Liver (tissue), 9 donors: ENCODE results near the gene PNMA6E. TPM values are rescaled to one million over a fixed set of nuclear protein-coding genes. Genes with fewer than 3 reads are reported as not detected.
"Not testable (repeated sequence)": the region's sequence is repeated elsewhere in the genome, so short reads cannot be mapped to it uniquely, and the experiment has no call there.

Experiments used
- DNase-seq: peaks from one replicate; pipeline ENCODE4 v3.0.0-alpha.2; 2017; ENCODE audit warnings: low spot score
- H3K27ac ChIP-seq, 2 donors: one replicate each; pipeline ENCODE4 v1.7.0; 2013; ENCODE audit warnings: inconsistent platforms in 2 of 2, low read length in 2 of 2, control low read depth in 1 of 2, low read depth in 1 of 2, mild to moderate bottlenecking in 1 of 2
- H3K27me3 ChIP-seq, 4 donors: one replicate each; pipeline versions ENCODE4 v1.6.1 to v1.7.0; 2013; ENCODE audit warnings: low read length in 3 of 4, inconsistent platforms in 1 of 4, mild to moderate bottlenecking in 1 of 4, moderate library complexity in 1 of 4; ENCODE audit not compliant: control insufficient read depth in 4 of 4, insufficient read depth in 4 of 4
- H3K36me3 ChIP-seq, 4 donors: one replicate each; pipeline versions ENCODE4 v1.6.1 to v1.7.0; 2013; ENCODE audit warnings: low read length in 3 of 4, mild to moderate bottlenecking in 3 of 4, low read depth in 1 of 4, moderate library complexity in 1 of 4; ENCODE audit not compliant: control insufficient read depth in 4 of 4, insufficient read depth in 3 of 4
- H3K4me1 ChIP-seq, 4 donors: one replicate each; pipeline versions ENCODE4 v1.6.1 to v1.7.0; 2013; ENCODE audit warnings: low read length in 3 of 4, mild to moderate bottlenecking in 3 of 4, moderate library complexity in 1 of 4; ENCODE audit not compliant: control insufficient read depth in 4 of 4, insufficient read depth in 4 of 4
- H3K4me3 ChIP-seq, 3 donors: one replicate each; pipeline versions ENCODE4 v1.6.1 to v1.7.0; 2013; ENCODE audit warnings: low read length in 3 of 3, control low read depth in 1 of 3, low read depth in 1 of 3, mild to moderate bottlenecking in 1 of 3
- H3K9ac ChIP-seq, 2 donors: one replicate each; pipeline ENCODE4 v1.7.0; 2013; ENCODE audit warnings: low read length in 2 of 2, mild to moderate bottlenecking in 2 of 2, moderate library complexity in 2 of 2, control low read depth in 1 of 2, low read depth in 1 of 2
- H3K9me3 ChIP-seq, 4 donors: one replicate each; pipeline versions ENCODE4 v1.6.1 to v1.7.0; 2013; ENCODE audit warnings: low read length in 3 of 4; ENCODE audit not compliant: control insufficient read depth in 4 of 4
- ATF3 ChIP-seq: IDR thresholded peaks from 2 replicates; pipeline ENCODE4 v1.6.1; 2016; ENCODE audit warnings: antibody characterized with exemption
- EGR1 ChIP-seq, 2 donors: IDR thresholded peaks; 2 replicates each; pipeline ENCODE4 v1.6.1; 2016 to 2018; ENCODE audit warnings: antibody characterized with exemption in 2 of 2, low read depth in 2 of 2
- FOXA1 ChIP-seq: IDR thresholded peaks from 2 replicates; pipeline ENCODE4 v1.6.1; 2016; ENCODE audit warnings: antibody characterized with exemption
- FOXA2 ChIP-seq: IDR thresholded peaks from 2 replicates; pipeline ENCODE4 v1.6.1; 2016; ENCODE audit warnings: antibody characterized with exemption
- GABPA ChIP-seq, 2 donors: IDR thresholded peaks in 1 of 2; conservative IDR thresholded peaks in 1 of 2; 2 replicates each; pipeline ENCODE4 v1.6.1; 2016; ENCODE audit warnings: antibody characterized with exemption in 2 of 2, mild to moderate bottlenecking in 1 of 2, moderate library complexity in 1 of 2
- HNF4A ChIP-seq, 2 donors: conservative IDR thresholded peaks; 2 replicates each; pipeline ENCODE4 v1.6.1; 2016; ENCODE audit warnings: antibody characterized with exemption in 2 of 2, mild to moderate bottlenecking in 2 of 2
- HNF4G ChIP-seq: IDR thresholded peaks from 2 replicates; pipeline ENCODE4 v1.6.1; 2016; ENCODE audit warnings: antibody characterized with exemption
- JUND ChIP-seq, 2 donors: IDR thresholded peaks; 2 replicates each; pipeline ENCODE4 v1.6.1; 2016; ENCODE audit warnings: antibody characterized with exemption in 2 of 2
- NR2F2 ChIP-seq: IDR thresholded peaks from 2 replicates; pipeline ENCODE4 v1.6.1; 2016; ENCODE audit warnings: antibody characterized with exemption
- REST ChIP-seq: IDR thresholded peaks from 2 replicates; pipeline ENCODE4 v1.6.1; 2016; ENCODE audit warnings: antibody characterized with exemption, mild to moderate bottlenecking
- RXRA ChIP-seq, 2 donors: IDR thresholded peaks; 2 replicates each; pipeline ENCODE4 v1.6.1; 2017 to 2018; ENCODE audit warnings: antibody characterized with exemption in 2 of 2, mild to moderate bottlenecking in 1 of 2
- SP1 ChIP-seq: IDR thresholded peaks from 2 replicates; pipeline ENCODE4 v1.6.1; 2018; ENCODE audit warnings: antibody characterized with exemption, mild to moderate bottlenecking
- TAF1 ChIP-seq: conservative IDR thresholded peaks from 2 replicates; pipeline ENCODE4 v1.6.1; 2016; ENCODE audit warnings: antibody characterized with exemption, mild to moderate bottlenecking
- YY1 ChIP-seq: IDR thresholded peaks from 2 replicates; pipeline ENCODE4 v1.6.1; 2016; ENCODE audit warnings: antibody characterized with exemption, mild to moderate bottlenecking
- WGBS: extraction: QIAGEN DNeasy Blood & Tissue Kit; methylation state at CpG from one replicate; pipeline ENCODE4 v1.1.7; 2013; 5-methylcytosine and 5-hydroxymethylcytosine counted together
- polyA plus RNA-seq, 2 donors: library from polyadenylated mRNA; stranded (reverse) in 1 of 2; unstranded in 1 of 2; fragments of 200-250 nt in 1 of 2; fragments of >200 nt in 1 of 2; fragmentation: Nextera tagmentation in 1 of 2; extraction: Ambion mirVana in 1 of 2; gene quantifications; one replicate each; pipeline versions ENCODE4 v1.2.1 to v1.2.3, GENCODE V29; 2013 to 2015
- total RNA-seq, 2 donors: library from RNA; depleted of rRNA; stranded (reverse); fragments of >200 nt; gene quantifications; one replicate each; pipeline ENCODE4 v1.2.3, GENCODE V29; 2014
- TF ChIP-seq, protein P1 (sequence below): IDR thresholded peaks from 2 replicates; pipeline ENCODE4 v1.6.1; 2016; ENCODE audit warnings: antibody characterized with exemption
- donor health status: healthy.
- donor health status: healthy.
- donor health status: healthy.
- donor health status: healthy.
- donor health status: healthy.

The PNMA6E gene
- total and polyA plus RNA-seq, 4 donors: not detected

- DNase-seq: no peak
- TF ChIP-seq, protein P1, sequence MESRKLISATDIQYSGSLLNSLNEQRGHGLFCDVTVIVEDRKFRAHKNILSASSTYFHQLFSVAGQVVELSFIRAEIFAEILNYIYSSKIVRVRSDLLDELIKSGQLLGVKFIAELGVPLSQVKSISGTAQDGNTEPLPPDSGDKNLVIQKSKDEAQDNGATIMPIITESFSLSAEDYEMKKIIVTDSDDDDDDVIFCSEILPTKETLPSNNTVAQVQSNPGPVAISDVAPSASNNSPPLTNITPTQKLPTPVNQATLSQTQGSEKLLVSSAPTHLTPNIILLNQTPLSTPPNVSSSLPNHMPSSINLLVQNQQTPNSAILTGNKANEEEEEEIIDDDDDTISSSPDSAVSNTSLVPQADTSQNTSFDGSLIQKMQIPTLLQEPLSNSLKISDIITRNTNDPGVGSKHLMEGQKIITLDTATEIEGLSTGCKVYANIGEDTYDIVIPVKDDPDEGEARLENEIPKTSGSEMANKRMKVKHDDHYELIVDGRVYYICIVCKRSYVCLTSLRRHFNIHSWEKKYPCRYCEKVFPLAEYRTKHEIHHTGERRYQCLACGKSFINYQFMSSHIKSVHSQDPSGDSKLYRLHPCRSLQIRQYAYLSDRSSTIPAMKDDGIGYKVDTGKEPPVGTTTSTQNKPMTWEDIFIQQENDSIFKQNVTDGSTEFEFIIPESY: no peak
- TF ChIP-seq FOXA2 (no peak), SP1 (no peak), NR2F2 (no peak), FOXA1 (no peak), TAF1 (no peak), EGR1 (IDR thresholded peaks at IDR 0.05; ENCODE audit: low read depth in 2 of 2) (no peak), RXRA (IDR thresholded peaks at IDR 0.05) (no peak)
- no peak overlapping the region for H3K27ac ChIP-seq
- no peaks in the 10 kb centered on the region for H3K36me3 ChIP-seq
- no peaks in the 10 kb centered on the region for H3K4me1 ChIP-seq
- no peak overlapping the region for H3K4me3 ChIP-seq
- 88% methylated on average over 26 of the region's 26 CpGs for WGBS
- no peak overlapping the region for H3K9ac ChIP-seq
- no peaks in the 10 kb centered on the region for H3K27me3 ChIP-seq
- no peaks in the 10 kb centered on the region for H3K9me3 ChIP-seq
Observed at GRCh38 chrX:153395613-153396319, 5.4 kb downstream of the PNMA6E start.

DNA sequence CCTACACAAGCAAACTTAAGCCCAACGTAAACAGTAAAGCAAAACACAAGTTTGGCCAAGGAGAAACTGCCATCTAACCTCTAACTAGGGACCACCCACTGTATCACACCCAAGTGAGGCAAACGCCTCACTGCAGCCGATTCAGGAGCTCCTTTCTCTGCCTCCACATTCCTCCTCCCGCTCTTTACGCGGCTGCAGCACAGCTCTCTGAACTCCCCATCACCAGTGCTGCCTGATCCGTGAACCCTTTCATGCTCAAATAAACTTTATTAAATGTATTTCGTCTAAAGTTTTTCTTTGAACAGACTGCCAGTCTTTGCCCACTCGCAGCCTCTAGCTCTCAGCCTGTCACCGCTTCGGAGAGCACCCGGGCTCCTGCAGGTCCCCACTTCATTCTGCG, 6.5 kb downstream of the PNMA6E start:
- Histone ChIP-seq H3K9me3 (no peaks in the 10 kb centered on the region), H3K4me3 (no peak overlapping the region), H3K36me3 (no peaks in the 10 kb centered on the region), H3K4me1 (no peaks in the 10 kb centered on the region), H3K27ac (no peak overlapping the region), H3K27me3 (no peaks in the 10 kb centered on the region), H3K9ac (no peak overlapping the region)
- DNase-seq: no peak
- WGBS: 81% methylated on average over 13 of the region's 13 CpGs
- no peak for TF ChIP-seq JUND (IDR thresholded peaks at IDR 0.05)
- no peak for TF ChIP-seq NR2F2

DNA sequence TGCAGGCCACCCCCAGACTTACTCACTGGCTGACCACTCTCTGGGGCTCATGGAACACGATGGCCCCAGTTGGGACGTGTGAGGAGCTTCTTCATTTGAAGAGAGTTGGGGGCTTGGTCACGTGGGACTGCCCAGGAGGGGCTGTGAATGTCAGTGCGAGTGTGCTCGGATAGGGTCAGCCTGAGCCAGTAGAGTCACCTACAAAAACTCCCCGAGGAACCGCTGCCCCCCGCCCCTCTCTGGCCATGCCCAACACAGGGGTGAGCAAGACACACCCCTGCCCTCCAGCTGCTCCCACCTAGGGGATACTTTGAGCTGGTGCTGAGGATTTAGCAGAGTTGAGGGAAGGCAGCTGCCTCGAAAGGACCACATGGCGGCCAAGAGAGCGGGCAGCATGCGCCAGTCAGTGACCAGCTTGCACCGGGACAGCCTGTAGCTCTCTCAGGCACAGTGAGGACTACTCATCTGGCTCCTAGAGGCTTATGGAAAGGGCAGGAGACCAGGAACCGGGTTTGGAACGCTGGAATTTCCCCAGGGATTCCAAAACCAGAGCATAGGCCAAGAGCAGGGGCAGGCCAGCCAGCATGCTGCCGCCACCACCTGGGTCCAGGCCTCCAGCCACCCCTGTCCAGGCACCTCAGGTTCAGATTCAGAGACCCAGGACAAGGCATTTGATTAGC, 8.4 kb downstream of the PNMA6E start:
- Histone ChIP-seq H3K36me3 (no peaks in the 10 kb centered on the region), H3K4me1 (no peaks in the 10 kb centered on the region), H3K27me3 (no peaks in the 10 kb centered on the region), H3K4me3 (no peak overlapping the region), H3K9me3 (no peaks in the 10 kb centered on the region), H3K9ac (no peak overlapping the region), H3K27ac (no peak overlapping the region)
- WGBS: 96% methylated on average over 16 of the region's 16 CpGs
- DNase-seq: no peak
- TF ChIP-seq RXRA (IDR thresholded peaks at IDR 0.05) (no peak), EGR1 (IDR thresholded peaks at IDR 0.05; ENCODE audit: low read depth in 2 of 2) (no peak), JUND (IDR thresholded peaks at IDR 0.05) (no peak), FOXA2 (no peak), ATF3 (no peak), REST (no peak), HNF4G (no peak), HNF4A (conservative IDR thresholded peaks at IDR 0.05) (no peak), GABPA (IDR thresholded peaks at IDR 0.05 in 1 of 2, conservative IDR thresholded peaks at IDR 0.05 in 1 of 2) (no peak), YY1 (no peak), FOXA1 (no peak)
- TF ChIP-seq, protein P1: no peak

- H3K4me3 ChIP-seq, DNase-seq, H3K27ac ChIP-seq, H3K36me3 ChIP-seq, H3K9me3 ChIP-seq, H3K9ac ChIP-seq, H3K4me1 ChIP-seq, H3K27me3 ChIP-seq: not testable (repeated sequence)
- 96% methylated on average over 6 of the region's 6 CpGs for WGBS
Observed at GRCh38 chrX:153389460-153389768, 11.7 kb downstream of the PNMA6E start.
